NT2/D1 (cell line): ENCODE measurements around the gene ADARB2.

Experiments used
- DNase-seq: peaks from one replicate; pipeline ENCODE4 v3.0.0-alpha.2; 2011; ENCODE audit warnings: low read depth, low spot score
- H3K27me3 ChIP-seq: 2 replicates; pipeline ENCODE4 v1.6.0; 2011; ENCODE audit warnings: mild to moderate bottlenecking; ENCODE audit not compliant: insufficient read length, insufficient read depth
- H3K36me3 ChIP-seq: 2 replicates; pipeline ENCODE4 v1.6.1; 2011; ENCODE audit warnings: mild to moderate bottlenecking, low read length, mixed read lengths; ENCODE audit not compliant: insufficient read depth, insufficient read length
- H3K4me1 ChIP-seq: 2 replicates; pipeline ENCODE4 v1.5.1; 2011; ENCODE audit not compliant: insufficient read depth, insufficient read length
- H3K4me3 ChIP-seq: 2 replicates; pipeline ENCODE4 v1.5.1; 2011; ENCODE audit warnings: low read depth; ENCODE audit not compliant: insufficient read length
- H3K9ac ChIP-seq: 2 replicates; pipeline ENCODE4 v1.6.0; 2011; ENCODE audit warnings: low read depth; ENCODE audit not compliant: insufficient read length
- H3K9me3 ChIP-seq: 2 replicates; pipeline ENCODE4 v1.5.1; 2011; ENCODE audit warnings: mild to moderate bottlenecking, low read length; ENCODE audit not compliant: insufficient read depth
- SUZ12 ChIP-seq: IDR thresholded peaks from 2 replicates; pipeline ENCODE4 v1.6.1; 2011; ENCODE audit not compliant: insufficient read length, insufficient read depth; ENCODE audit errors: extremely low read depth
- YY1 ChIP-seq: IDR thresholded peaks from 2 replicates; pipeline ENCODE4 v1.6.1; 2011; ENCODE audit not compliant: insufficient read length, insufficient read depth
- ZNF274 ChIP-seq: IDR thresholded peaks from 2 replicates; pipeline ENCODE4 v1.6.1; 2011; ENCODE audit warnings: mild to moderate bottlenecking, low read depth, low read length

ADARB2 gene

DNA sequence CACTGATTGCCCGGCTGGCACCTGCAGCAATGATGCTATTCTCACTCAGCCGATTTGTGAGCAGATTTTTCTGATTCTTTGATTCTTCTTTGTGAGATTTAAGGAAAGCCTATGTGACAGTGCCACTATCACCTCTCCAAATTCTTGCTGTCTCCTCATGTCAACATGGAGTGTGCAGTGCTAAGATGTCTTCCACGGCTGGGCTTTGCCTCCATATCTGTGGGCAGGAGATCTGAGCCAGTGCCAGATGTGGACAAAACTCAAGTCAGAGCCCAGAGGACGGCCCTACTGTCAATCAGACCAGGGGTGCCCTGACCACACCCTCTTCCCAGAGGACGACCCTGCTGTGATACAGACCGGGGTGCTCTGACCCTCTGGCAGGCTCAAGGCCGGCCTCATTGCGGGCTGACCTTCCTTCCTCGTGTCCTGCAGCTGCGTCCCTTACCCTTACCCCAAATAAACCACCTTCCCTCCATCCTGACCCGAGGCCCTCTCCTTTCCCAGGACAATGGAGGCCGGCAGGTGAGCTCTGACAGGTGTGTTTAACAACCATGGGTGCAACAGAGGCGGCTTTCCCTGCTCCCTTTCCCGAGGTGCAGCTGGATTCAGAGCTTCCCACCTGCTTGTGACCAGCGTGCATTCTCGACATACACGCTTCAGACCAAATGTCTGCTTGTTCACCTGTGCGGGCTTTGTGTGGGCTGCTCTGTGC is 221.4 kb downstream of the ADARB2 start:
- Histone ChIP-seq H3K4me1 (no peaks in the 10 kb centered on the region), H3K27me3 (no peaks in the 10 kb centered on the region), H3K4me3 (no peak overlapping the region), H3K9me3 (no peaks in the 10 kb centered on the region), H3K36me3 (no peaks in the 10 kb centered on the region), H3K9ac (no peak overlapping the region)
- no peak for TF ChIP-seq YY1
- TF ChIP-seq ZNF274, result no peak
- no peak for TF ChIP-seq SUZ12
- no peak for DNase-seq

- Histone ChIP-seq H3K36me3 (no peaks in the 10 kb centered on the region), H3K9ac (no peak overlapping the region), H3K4me3 (no peak overlapping the region), H3K4me1 (no peaks in the 10 kb centered on the region), H3K9me3 (no peaks in the 10 kb centered on the region), H3K27me3 (no peaks in the 10 kb centered on the region)
- DNase-seq, result no peak
- TF ChIP-seq ZNF274, result no peak
Observed at GRCh38 chr10:1515121-1515779, 222.1 kb downstream of the ADARB2 start.

GRCh38 chr10:1514681-1515080 is 222.6 kb downstream of the ADARB2 start:
- no peak overlapping the region for H3K4me3 ChIP-seq
- no peaks in the 10 kb centered on the region for H3K27me3 ChIP-seq
- no peaks in the 10 kb centered on the region for H3K36me3 ChIP-seq
- TF ChIP-seq ZNF274 (no peak), SUZ12 (no peak), YY1 (no peak)
- H3K9me3 ChIP-seq, result no peaks in the 10 kb centered on the region
- H3K9ac ChIP-seq, result no peak overlapping the region
- H3K4me1 ChIP-seq, result no peaks in the 10 kb centered on the region
- DNase-seq, result no peak

DNA sequence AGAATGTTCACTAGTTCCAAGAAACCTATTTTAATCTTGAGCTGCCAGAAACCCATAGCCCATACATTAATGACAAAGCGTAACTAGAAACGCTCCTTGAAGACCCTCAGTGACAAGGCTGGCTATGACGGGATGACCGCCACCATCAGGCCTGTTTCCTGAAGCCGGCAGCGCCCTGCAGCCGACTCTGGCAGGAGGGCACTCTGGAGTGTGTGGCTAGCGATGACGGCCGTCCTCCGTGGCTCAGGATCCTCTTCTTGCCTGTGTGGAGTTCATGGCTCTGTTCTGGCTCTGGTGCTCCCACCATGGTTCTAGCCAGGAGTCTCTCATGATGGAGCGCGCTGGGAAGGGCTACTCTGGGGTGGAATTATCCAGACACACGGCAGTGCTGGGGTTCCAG is 224.1 kb downstream of the ADARB2 start:
- TF ChIP-seq SUZ12 (no peak), YY1 (no peak), ZNF274 (no peak)
- H3K9ac ChIP-seq, result no peak overlapping the region
- H3K27me3 ChIP-seq, result no peaks in the 10 kb centered on the region
- H3K9me3 ChIP-seq, result no peaks in the 10 kb centered on the region
- DNase-seq, result no peak
- no peaks in the 10 kb centered on the region for H3K4me1 ChIP-seq
- no peaks in the 10 kb centered on the region for H3K36me3 ChIP-seq
- H3K4me3 ChIP-seq, result no peak overlapping the region

DNA sequence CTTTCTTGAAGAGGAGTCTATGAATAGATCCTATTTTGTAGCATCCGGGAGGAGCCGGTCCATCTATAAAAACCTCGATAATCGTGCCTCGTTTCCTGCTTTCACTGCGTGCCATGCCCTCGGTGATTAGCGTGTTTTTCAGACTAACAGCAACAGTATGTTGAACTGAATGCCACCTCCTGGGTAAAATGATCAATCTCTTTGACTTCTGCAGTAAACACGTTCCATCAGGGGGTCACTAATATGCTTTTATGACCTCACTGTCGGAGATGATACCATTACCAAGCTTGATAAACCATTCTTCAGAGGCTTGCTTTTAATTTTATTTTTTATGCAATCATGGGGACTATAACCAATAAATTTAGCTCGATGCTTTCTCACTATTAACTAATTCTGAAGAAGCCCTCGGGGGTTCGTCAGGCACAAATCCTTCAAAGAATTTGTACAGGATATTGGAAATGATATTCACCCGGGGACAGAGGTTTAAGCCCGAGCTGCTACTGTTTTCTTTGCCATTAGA is 228.3 kb downstream of the ADARB2 start:
- no peak overlapping the region for H3K4me3 ChIP-seq
- DNase-seq, result no peak
- no peaks in the 10 kb centered on the region for H3K27me3 ChIP-seq
- no peaks in the 10 kb centered on the region for H3K4me1 ChIP-seq
- no peaks in the 10 kb centered on the region for H3K36me3 ChIP-seq
- TF ChIP-seq YY1, result no peak
- no peak for TF ChIP-seq ZNF274
- no peak for TF ChIP-seq SUZ12
- peaks cover 4% of the 10 kb centered on the region; the same call in 1 of the 2 replicates for H3K9me3 ChIP-seq
- no peak overlapping the region for H3K9ac ChIP-seq

- Histone ChIP-seq H3K27me3 (no peaks in the 10 kb centered on the region), H3K9me3 (peaks cover 9% of the 10 kb centered on the region; the same call in 1 of the 2 replicates), H3K4me3 (no peak overlapping the region), H3K4me1 (no peaks in the 10 kb centered on the region), H3K9ac (no peak overlapping the region), H3K36me3 (no peaks in the 10 kb centered on the region)
- DNase-seq, result no peak
- TF ChIP-seq SUZ12 (no peak), YY1 (no peak), ZNF274 (no peak)
Observed at GRCh38 chr10:1508096-1508495, 229.2 kb downstream of the ADARB2 start.

DNA sequence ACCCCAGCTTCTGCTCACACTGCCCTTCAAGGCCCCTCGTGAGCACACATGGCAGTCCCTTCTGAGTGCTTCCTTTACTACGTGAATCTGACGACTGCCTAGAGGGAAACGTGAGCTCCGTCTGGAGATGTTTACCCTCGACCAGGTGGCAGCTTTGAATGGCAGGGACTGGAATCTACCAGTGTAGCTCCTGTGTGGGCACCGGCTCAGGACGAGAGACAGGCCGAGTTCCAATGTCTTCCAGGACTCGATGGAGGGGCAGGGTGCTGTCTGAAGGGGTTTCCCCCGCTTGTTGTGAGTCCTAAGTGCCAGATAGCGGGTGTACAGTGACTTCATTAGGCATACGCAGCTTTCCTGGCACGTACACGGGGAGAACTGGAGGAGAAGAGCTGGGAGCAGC is 229.9 kb downstream of the ADARB2 start:
- Histone ChIP-seq H3K9ac (no peak overlapping the region), H3K9me3 (peaks cover 9% of the 10 kb centered on the region; the same call in 1 of the 2 replicates), H3K4me1 (no peaks in the 10 kb centered on the region), H3K36me3 (no peaks in the 10 kb centered on the region), H3K4me3 (no peak overlapping the region), H3K27me3 (no peaks in the 10 kb centered on the region)
- DNase-seq, result no peak
- no peak for TF ChIP-seq SUZ12
- no peak for TF ChIP-seq YY1
- no peak for TF ChIP-seq ZNF274
